A549 (cell line): ENCODE results near the gene TMEM116. TPM values are rescaled to one million over a fixed set of nuclear protein-coding genes. Genes with fewer than 3 reads are reported as not detected.

Source experiments
- ATAC-seq, 2 experiments: fragments of 200-7000 bp in 1 of 2; fragments of >200 bp in 1 of 2; cut with Nextera tagmentation in 1 of 2; cut with Tn5 transposase in 1 of 2; 3 replicates each; pipeline versions ENCODE4 v1.8.0 to v1.9.1; 2018 to 2020; ENCODE audit warnings: mild to moderate bottlenecking in 1 of 2, moderate library complexity in 1 of 2
- CTCF ChIA-PET: fragments of 300-600 bp; sonication (Branson Sonifier 250); formaldehyde crosslinking; extraction: SDS; loops from one replicate; lab custom pipeline; 2021; ENCODE audit warnings: antibody characterized with exemption, inconsistent platforms; lab: Yijun Ruan, JAX
- POLR2A ChIA-PET: fragments of 350-600 bp; formaldehyde crosslinking; extraction: SDS; loops from one replicate; lab custom pipeline; 2021; ENCODE audit warnings: antibody characterized with exemption, inconsistent platforms; lab: Yijun Ruan, JAX
- DNase-seq, 2 experiments: peaks; one replicate each; pipeline versions ENCODE4 v3.0.0 to v3.0.0-alpha.2; 2011 to 2016; ENCODE audit warnings: low read depth in 1 of 2, low spot score in 1 of 2
- FAIRE-seq: peaks from 2 replicates; lab custom pipeline; 2011; peaks lifted over from hg19 to GRCh38; lab: Jason Lieb, UNC
- H3K27ac ChIP-seq, 2 experiments: fragments of >200 bp; sonication (Bioruptor Twin); formaldehyde crosslinking; 3 replicates each; pipeline ENCODE4 v1.5.1; 2016 to 2017
- H3K4me1 ChIP-seq: fragments of >200 bp; sonication (Bioruptor Twin); formaldehyde crosslinking; 3 replicates; pipeline ENCODE4 v1.6.1; 2016
- H3K4me2 ChIP-seq: fragments of >200 bp; sonication (Bioruptor Twin); formaldehyde crosslinking; 3 replicates; pipeline ENCODE4 v1.6.1; 2016
- H3K4me3 ChIP-seq: fragments of >200 bp; sonication (Bioruptor Twin); formaldehyde crosslinking; 3 replicates; pipeline ENCODE4 v1.5.1; 2016
- H3K9me3 ChIP-seq: fragments of >200 bp; sonication (Bioruptor Twin); formaldehyde crosslinking; 3 replicates; pipeline ENCODE4 v1.6.1; 2016
- ATOH8 ChIP-seq: fragments of 250-450 bp; sonication (Bioruptor Pico); IDR thresholded peaks from 2 replicates; pipeline ENCODE4 v1.5.0; 2020; ENCODE audit warnings: low read depth, mild to moderate bottlenecking, moderate library complexity
- CBX8 ChIP-seq: fragments of 200-600 bp; sonication (generic); IDR thresholded peaks from 2 replicates; pipeline ENCODE4 v1.6.1; 2016
- CEBPB ChIP-seq, 2 experiments: fragments of >200 bp in 1 of 2; sonication (Bioruptor Twin) in 1 of 2; formaldehyde crosslinking in 1 of 2; IDR thresholded peaks; 2 replicates each; pipeline ENCODE4 v1.6.1; 2012 to 2016
- CHD2 ChIP-seq: fragments of 150-350 bp; IDR thresholded peaks from 2 replicates; pipeline ENCODE4 v1.6.1; 2014; ENCODE audit warnings: low read length; ENCODE audit not compliant: partially characterized antibody
- EHMT2 ChIP-seq: fragments of 200-600 bp; sonication (generic); IDR thresholded peaks from 2 replicates; pipeline ENCODE4 v1.6.1; 2016; ENCODE audit warnings: antibody characterized with exemption, low read depth, mild to moderate bottlenecking, moderate library complexity
- EP300 ChIP-seq, 2 experiments: fragments of >200 bp; sonication (Bioruptor Twin); formaldehyde crosslinking; IDR thresholded peaks; 2 replicates in 1 of 2; 3 replicates in 1 of 2; pipeline ENCODE4 v1.6.1; 2016 to 2017
- ESRRA ChIP-seq: fragments of 150-350 bp; IDR thresholded peaks from 2 replicates; pipeline ENCODE4 v1.6.1; 2014; ENCODE audit warnings: mild to moderate bottlenecking, low read length, borderline replicate concordance
- FOSL2 ChIP-seq, 2 experiments: fragments of 450-650 bp in 1 of 2; fragments of >200 bp in 1 of 2; sonication (Bioruptor Twin) in 1 of 2; formaldehyde crosslinking; IDR thresholded peaks; 2 replicates each; pipeline versions ENCODE4 v1.5.0 to v1.6.1; 2016 to 2020; ENCODE audit warnings: mild to moderate bottlenecking in 1 of 2, moderate library complexity in 1 of 2
- FOXS1 ChIP-seq: fragments of 250-450 bp; sonication (Bioruptor Pico); IDR thresholded peaks from 2 replicates; pipeline ENCODE4 v1.5.0; 2020; ENCODE audit warnings: mild to moderate bottlenecking, moderate library complexity
- GATA3 ChIP-seq: IDR thresholded peaks from 2 replicates; pipeline ENCODE4 v1.6.1; 2012; ENCODE audit warnings: borderline replicate concordance
- HOXB13 ChIP-seq: fragments of 250-450 bp; sonication (Bioruptor Pico); IDR thresholded peaks from 2 replicates; pipeline ENCODE4 v1.5.0; 2020; ENCODE audit warnings: low read depth, mild to moderate bottlenecking, moderate library complexity
- KDM1A ChIP-seq: fragments of 200-600 bp; sonication (generic); IDR thresholded peaks from 2 replicates; pipeline ENCODE4 v1.6.1; 2016; ENCODE audit warnings: low read depth, mild to moderate bottlenecking
- MAFK ChIP-seq: fragments of 450-650 bp; IDR thresholded peaks from 2 replicates; pipeline ENCODE4 v1.6.1; 2014; ENCODE audit not compliant: partially characterized antibody
- MAZ ChIP-seq: fragments of 150-350 bp; IDR thresholded peaks from 2 replicates; pipeline ENCODE4 v1.6.1; 2014; ENCODE audit warnings: antibody characterized with exemption, low read depth, low read length, borderline replicate concordance
- MYC ChIP-seq: IDR thresholded peaks from 2 replicates; pipeline ENCODE4 v1.6.1; 2012; ENCODE audit warnings: mild to moderate bottlenecking, inconsistent platforms, low read length, improper control_type of control experiment, borderline replicate concordance
- NFE2L2 ChIP-seq: fragments of 150-350 bp; conservative IDR thresholded peaks from 2 replicates; pipeline ENCODE4 v1.6.1; 2014; ENCODE audit warnings: low read length
- NR3C1 ChIP-seq: fragments of >200 bp; sonication (Bioruptor Twin); formaldehyde crosslinking; IDR thresholded peaks from 3 replicates; pipeline ENCODE4 v1.6.1; 2017
- PHF8 ChIP-seq: fragments of 200-600 bp; sonication (generic); IDR thresholded peaks from 2 replicates; pipeline ENCODE4 v1.6.1; 2016; ENCODE audit warnings: low read depth, mild to moderate bottlenecking, antibody characterized with exemption, moderate library complexity, borderline replicate concordance
- POLR2A ChIP-seq: IDR thresholded peaks from 2 replicates; pipeline ENCODE4 v1.6.1; 2012; ENCODE audit warnings: mild to moderate bottlenecking, low read length
- RFX5 ChIP-seq: fragments of 450-650 bp; IDR thresholded peaks from 2 replicates; pipeline ENCODE4 v1.7.1; 2014; ENCODE audit warnings: antibody characterized with exemption, mild to moderate bottlenecking, moderate library complexity
- TP53 ChIP-seq: fragments of 250-450 bp; sonication (Bioruptor Pico); IDR thresholded peaks from 2 replicates; pipeline ENCODE4 v1.5.0; 2021; ENCODE audit warnings: mild to moderate bottlenecking, moderate library complexity
- ZC3H11A ChIP-seq: fragments of 450-650 bp; IDR thresholded peaks from 2 replicates; pipeline ENCODE4 v1.6.1; 2014; ENCODE audit warnings: antibody characterized with exemption, mild to moderate bottlenecking
- ZFP36 ChIP-seq: fragments of 450-650 bp; IDR thresholded peaks from 2 replicates; pipeline ENCODE4 v1.6.1; 2014; ENCODE audit warnings: borderline replicate concordance; ENCODE audit not compliant: partially characterized antibody
- ZSCAN20 ChIP-seq: fragments of 250-450 bp; sonication (Bioruptor Pico); IDR thresholded peaks from 2 replicates; pipeline ENCODE4 v1.8.0; 2022; ENCODE audit warnings: mild to moderate bottlenecking, moderate library complexity
- WGBS: methylation state at CpG from one replicate; pipeline ENCODE4 v1.1.6; 2017; ENCODE audit errors: missing lambda C conversion rate; 5-methylcytosine and 5-hydroxymethylcytosine counted together
- polyA plus RNA-seq, 4 experiments: library from polyadenylated mRNA; depleted of rRNA in 3 of 4; stranded (reverse); fragments of >200 nt; fragmentation: RNase III in 1 of 4; extraction: RNeasy Plus Mini Kit Qiagen cat#74134 plus additional on column Dnase treatment in 1 of 4; gene quantifications; 2 replicates in 3 of 4; 3 replicates in 1 of 4; pipeline ENCODE4 v1.2.3, GENCODE V29; 2011 to 2017
- TF ChIP-seq, protein P1 (sequence below): fragments of 250-450 bp; sonication (Bioruptor Pico); IDR thresholded peaks from 2 replicates; pipeline ENCODE4 v1.5.0; 2021; ENCODE audit warnings: mild to moderate bottlenecking, moderate library complexity, borderline replicate concordance
- TF ChIP-seq, protein P2 (sequence below): IDR thresholded peaks from 2 replicates; pipeline ENCODE4 v1.6.1; 2012
- TF ChIP-seq, protein P3 (sequence below): IDR thresholded peaks from 2 replicates; pipeline ENCODE4 v1.6.1; 2012; ENCODE audit warnings: low read depth, borderline replicate concordance

Gene TMEM116
- polyA plus RNA-seq, 2 of the 4 experiments (the other 2 are of a cell fraction), result 11.0 to 22.4 TPM

DNA sequence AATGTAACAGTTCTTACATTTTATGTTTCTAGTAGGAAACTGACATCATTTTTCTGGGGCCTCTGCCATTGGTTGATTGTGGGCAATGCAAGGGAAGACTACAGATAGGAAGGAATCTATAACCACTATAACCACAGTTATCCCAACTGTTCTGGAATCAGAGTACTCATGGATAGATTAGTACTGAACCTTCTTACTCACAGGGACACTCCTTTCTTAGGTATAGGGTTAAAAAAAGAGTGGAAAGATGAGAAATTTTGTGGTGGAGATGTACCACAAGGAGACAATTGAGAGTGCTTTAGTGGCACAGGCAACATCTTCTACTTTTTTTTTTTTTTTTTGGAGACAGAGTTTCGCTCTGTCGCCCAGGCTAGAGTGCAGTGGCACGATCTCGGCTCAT is 21.0 kb downstream of the TMEM116 start:
- POLR2A ChIA-PET, result no interaction called here
- Histone ChIP-seq H3K27ac (no peak overlapping the region), H3K4me1 (no peaks in the 10 kb centered on the region), H3K4me2 (no peak overlapping the region), H3K4me3 (no peak overlapping the region), H3K9me3 (no peaks in the 10 kb centered on the region)
- no peak for FAIRE-seq
- DNase-seq, result no peak
- no peak for TF ChIP-seq CBX8
- TF ChIP-seq MAFK, result no peak
- TF ChIP-seq MYC, result no peak
- TF ChIP-seq EP300 (IDR thresholded peaks at IDR 0.05), result no peak
- TF ChIP-seq, protein P1, sequence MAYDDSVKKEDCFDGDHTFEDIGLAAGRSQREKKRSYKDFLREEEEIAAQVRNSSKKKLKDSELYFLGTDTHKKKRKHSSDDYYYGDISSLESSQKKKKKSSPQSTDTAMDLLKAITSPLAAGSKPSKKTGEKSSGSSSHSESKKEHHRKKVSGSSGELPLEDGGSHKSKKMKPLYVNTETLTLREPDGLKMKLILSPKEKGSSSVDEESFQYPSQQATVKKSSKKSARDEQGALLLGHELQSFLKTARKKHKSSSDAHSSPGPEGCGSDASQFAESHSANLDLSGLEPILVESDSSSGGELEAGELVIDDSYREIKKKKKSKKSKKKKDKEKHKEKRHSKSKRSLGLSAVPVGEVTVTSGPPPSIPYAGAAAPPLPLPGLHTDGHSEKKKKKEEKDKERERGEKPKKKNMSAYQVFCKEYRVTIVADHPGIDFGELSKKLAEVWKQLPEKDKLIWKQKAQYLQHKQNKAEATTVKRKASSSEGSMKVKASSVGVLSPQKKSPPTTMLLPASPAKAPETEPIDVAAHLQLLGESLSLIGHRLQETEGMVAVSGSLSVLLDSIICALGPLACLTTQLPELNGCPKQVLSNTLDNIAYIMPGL (CRISPR knock-in tag), result no peak
- TF ChIP-seq, protein P2, sequence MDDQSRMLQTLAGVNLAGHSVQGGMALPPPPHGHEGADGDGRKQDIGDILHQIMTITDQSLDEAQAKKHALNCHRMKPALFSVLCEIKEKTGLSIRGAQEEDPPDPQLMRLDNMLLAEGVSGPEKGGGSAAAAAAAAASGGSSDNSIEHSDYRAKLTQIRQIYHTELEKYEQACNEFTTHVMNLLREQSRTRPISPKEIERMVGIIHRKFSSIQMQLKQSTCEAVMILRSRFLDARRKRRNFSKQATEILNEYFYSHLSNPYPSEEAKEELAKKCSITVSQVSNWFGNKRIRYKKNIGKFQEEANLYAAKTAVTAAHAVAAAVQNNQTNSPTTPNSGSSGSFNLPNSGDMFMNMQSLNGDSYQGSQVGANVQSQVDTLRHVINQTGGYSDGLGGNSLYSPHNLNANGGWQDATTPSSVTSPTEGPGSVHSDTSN, result no peak
- TF ChIP-seq GATA3, result no peak
- TF ChIP-seq TP53 (CRISPR knock-in tag), result no peak
- no peak for TF ChIP-seq CHD2
- no peak for TF ChIP-seq ZFP36
- no peak for TF ChIP-seq CEBPB (IDR thresholded peaks at IDR 0.05)
- TF ChIP-seq RFX5, result no peak
- TF ChIP-seq ATOH8 (CRISPR knock-in tag), result no peak
- no peak for TF ChIP-seq POLR2A
- TF ChIP-seq KDM1A, result no peak
- no peak for TF ChIP-seq ZC3H11A
- TF ChIP-seq ZSCAN20 (CRISPR knock-in tag), result no peak
- WGBS, result 91% methylated on average over 4 of the region's 4 CpGs
- CTCF ChIA-PET, result interaction anchor here (0.6 to 0.9 kb wide), 2 partner anchors 25 to 239 kb away, joined by 3 read pairs; no protein-coding TSS in a partner anchor
- ATAC-seq, result no peak; a peak in 1 of 6 replicates

DNA sequence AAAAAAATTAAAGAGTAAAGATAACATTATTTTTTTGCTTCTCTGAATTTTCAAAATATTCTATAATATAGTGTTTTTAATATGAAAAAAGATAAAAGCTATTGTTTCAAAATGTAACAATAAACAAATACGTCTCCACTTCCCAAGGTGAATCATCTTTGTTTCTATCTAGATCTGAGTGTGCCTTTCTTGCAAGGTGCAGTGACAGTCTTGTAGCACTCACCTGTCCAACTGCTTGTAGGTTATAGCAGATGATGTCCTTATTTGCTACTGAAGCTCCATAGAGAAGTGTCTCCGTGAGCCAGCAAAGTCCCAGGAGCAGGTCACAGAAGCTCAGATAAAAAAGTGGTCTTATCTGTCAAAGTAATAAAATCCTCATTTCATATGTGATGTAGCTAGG is 21.4 kb downstream of the TMEM116 start:
- POLR2A ChIA-PET, result interaction anchor here (0.9 kb wide), 1 partner anchor 21 kb away, joined by 3 read pairs; the partner anchor contains the start of gene TMEM116
- Histone ChIP-seq H3K27ac (no peak overlapping the region), H3K9me3 (no peaks in the 10 kb centered on the region), H3K4me3 (no peak overlapping the region), H3K4me1 (no peaks in the 10 kb centered on the region), H3K4me2 (no peak overlapping the region)
- ATAC-seq (no peak), DNase-seq (no peak), FAIRE-seq (no peak)
- CTCF ChIA-PET, result interaction anchor here (0.6 to 0.9 kb wide), 2 partner anchors 25 to 240 kb away, joined by 3 read pairs; no protein-coding TSS in a partner anchor
- TF ChIP-seq FOXS1 (CRISPR knock-in tag) (no peak), EP300 (IDR thresholded peaks at IDR 0.05) (no peak), HOXB13 (no peak), NFE2L2 (no peak), EHMT2 (no peak), NR3C1 (no peak), ESRRA (no peak), PHF8 (no peak), FOSL2 (IDR thresholded peaks at IDR 0.05) (no peak), FOSL2 (CRISPR knock-in tag; IDR thresholded peaks at IDR 0.05) (no peak), CHD2 (no peak), CBX8 (no peak), MAZ (no peak)
- TF ChIP-seq, protein P3, sequence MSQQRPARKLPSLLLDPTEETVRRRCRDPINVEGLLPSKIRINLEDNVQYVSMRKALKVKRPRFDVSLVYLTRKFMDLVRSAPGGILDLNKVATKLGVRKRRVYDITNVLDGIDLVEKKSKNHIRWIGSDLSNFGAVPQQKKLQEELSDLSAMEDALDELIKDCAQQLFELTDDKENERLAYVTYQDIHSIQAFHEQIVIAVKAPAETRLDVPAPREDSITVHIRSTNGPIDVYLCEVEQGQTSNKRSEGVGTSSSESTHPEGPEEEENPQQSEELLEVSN, result no peak
- 83% methylated on average over 2 of the region's 2 CpGs for WGBS
